Endometrial microvascular endothelial cells (primary cell): ENCODE data around the gene CTAG1A. TPM values are rescaled to one million over a fixed set of nuclear protein-coding genes. Genes with fewer than 3 reads are reported as not detected.
"Not testable (repeated sequence)": the region's sequence is repeated elsewhere in the genome, so short reads cannot be mapped to it uniquely, and the experiment has no call there.

Experiments used
- in situ Hi-C: cut with HindIII; loops from 2 replicates; pipeline ENCODE4 v1.10.0; 2017; ENCODE audit warnings: low sequenced_read_pairs, low pct_unique_long_range_greater_than_20kb; ENCODE audit errors: inconsistent ontology term
- total RNA-seq: library from RNA; depleted of rRNA; stranded (reverse); fragments of >200 nt; gene quantifications from one replicate; pipeline ENCODE4 v1.2.3, GENCODE V29; 2015; ENCODE audit errors: inconsistent ontology term

The CTAG1A gene
- total RNA-seq, 1 donor from 2014 or later = not detected

GRCh38 chrX:154607370-154607769 lies 22.4 kb downstream of the CTAG1A start:
- in situ Hi-C loops = no loop called here

- in situ Hi-C loops = not testable (repeated sequence)
Measured at GRCh38 chrX:154607976-154608375, 23.0 kb downstream of the CTAG1A start.

- in situ Hi-C loops = not testable (repeated sequence)
Measured at GRCh38 chrX:154608823-154609222, 23.9 kb downstream of the CTAG1A start.

- in situ Hi-C loops = not testable (repeated sequence)
Measured at GRCh38 chrX:154611146-154611545, 26.2 kb downstream of the CTAG1A start.

GRCh38 chrX:154613586-154613985 lies 28.7 kb downstream of the CTAG1A start:
- in situ Hi-C loops = not testable (repeated sequence)

GRCh38 chrX:154619182-154619581 lies 34.2 kb downstream of the CTAG1A start, which contains the start of gene CTAG1B:
CTAG1B (minus strand) TSS chrX:154619282; CDS start chrX:154619218, 64 bp downstream.
- in situ Hi-C loops = not testable (repeated sequence)

GRCh38 chrX:154620767-154621414 lies 36.0 kb downstream of the CTAG1A start:
- in situ Hi-C loops = not testable (repeated sequence)

- in situ Hi-C loops = not testable (repeated sequence)
Measured at GRCh38 chrX:154628960-154629359, 44.0 kb downstream of the CTAG1A start.

- in situ Hi-C loops = not testable (repeated sequence)
Measured at GRCh38 chrX:154630949-154631348, 46.0 kb downstream of the CTAG1A start.

GRCh38 chrX:154633661-154634060 lies 48.7 kb downstream of the CTAG1A start:
- in situ Hi-C loops = not testable (repeated sequence)

Other genes with a start within 250 kb of the CTAG1A start
- 1,820 TPM for gene FLNA, start 210.5 kb upstream of the CTAG1A start, total RNA-seq
- gene EMD, start 205.8 kb upstream of the CTAG1A start, total RNA-seq = 67.0 TPM
- gene RPL10, start 186.8 kb upstream of the CTAG1A start, total RNA-seq = 7,561 TPM
- 138 TPM for gene DNASE1L1, start 175.9 kb upstream of the CTAG1A start, total RNA-seq
- 36.1 TPM for gene TAFAZZIN, start 173.6 kb upstream of the CTAG1A start, total RNA-seq
- gene ATP6AP1, start 156.5 kb upstream of the CTAG1A start, total RNA-seq = 108 TPM
- 110 TPM for gene GDI1, start 148.0 kb upstream of the CTAG1A start, total RNA-seq
- 34.3 TPM for gene FAM50A, start 141.0 kb upstream of the CTAG1A start, total RNA-seq
- 8.9 TPM for gene PLXNA3, start 126.9 kb upstream of the CTAG1A start, total RNA-seq
- gene LAGE3, start 105.9 kb upstream of the CTAG1A start, total RNA-seq = 30.1 TPM
- 59.1 TPM for gene UBL4A, start 98.5 kb upstream of the CTAG1A start, total RNA-seq
- gene SLC10A3, start 94.5 kb upstream of the CTAG1A start, total RNA-seq = 33.6 TPM
- 44.4 TPM for gene FAM3A, start 68.9 kb upstream of the CTAG1A start, total RNA-seq
- 85.4 TPM for gene G6PD, start 38.3 kb upstream of the CTAG1A start, total RNA-seq
- gene IKBKG, start 37.5 kb upstream of the CTAG1A start, total RNA-seq = 27.7 TPM
- gene CTAG1B, start 34.1 kb downstream of the CTAG1A start, total RNA-seq = not detected
- not detected for gene CTAG2, start 68.4 kb downstream of the CTAG1A start, total RNA-seq
- gene GAB3, start 165.9 kb downstream of the CTAG1A start, total RNA-seq = 4.3 TPM
- gene DKC1, start 177.7 kb downstream of the CTAG1A start, total RNA-seq = 56.6 TPM
- 37.1 TPM for gene MPP1, start 220.4 kb downstream of the CTAG1A start, total RNA-seq
- not detected for gene SMIM9, start 249.5 kb downstream of the CTAG1A start, total RNA-seq